Esophagus muscularis mucosa (tissue), 3 donors: ENCODE results near the gene CAMSAP2.

Source experiments
- EP300 ChIP-seq: sonication (generic); formaldehyde crosslinking; IDR thresholded peaks from one replicate; pipeline ENCODE4 v1.6.1; 2017; ENCODE audit warnings: antibody characterized with exemption
- TF ChIP-seq, protein P1 (sequence below), 3 experiments: fragments of 200-600 bp in 2 of 3; fragments of 450-650 bp in 1 of 3; sonication (generic) in 2 of 3; IDR thresholded peaks; one replicate each; pipeline ENCODE4 v1.5.1; 2017 to 2019; ENCODE audit warnings: antibody characterized with exemption in 3 of 3, mild to moderate bottlenecking in 2 of 3, moderate library complexity in 1 of 3

DNA sequence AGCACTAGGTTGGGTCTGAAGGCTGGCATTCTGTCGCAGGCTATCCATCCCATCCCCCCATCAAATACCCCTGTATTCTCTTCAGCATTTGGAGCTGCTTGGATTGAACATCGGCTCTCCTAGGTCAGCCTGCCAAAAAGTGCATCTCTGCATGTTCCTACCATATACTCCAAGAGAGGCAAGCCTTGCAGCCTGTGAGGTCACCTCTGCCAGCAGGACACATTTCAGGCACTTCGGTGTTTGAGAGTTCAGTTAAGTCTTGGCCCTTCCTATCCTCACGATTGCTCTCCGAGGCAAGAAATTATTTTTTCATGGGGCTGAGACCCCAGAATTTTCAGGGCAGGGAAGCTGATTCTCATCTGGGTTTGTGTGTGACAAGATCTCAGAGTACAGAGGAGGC lies 136.7 kb downstream of the CAMSAP2 start:
- TF ChIP-seq, protein P1, sequence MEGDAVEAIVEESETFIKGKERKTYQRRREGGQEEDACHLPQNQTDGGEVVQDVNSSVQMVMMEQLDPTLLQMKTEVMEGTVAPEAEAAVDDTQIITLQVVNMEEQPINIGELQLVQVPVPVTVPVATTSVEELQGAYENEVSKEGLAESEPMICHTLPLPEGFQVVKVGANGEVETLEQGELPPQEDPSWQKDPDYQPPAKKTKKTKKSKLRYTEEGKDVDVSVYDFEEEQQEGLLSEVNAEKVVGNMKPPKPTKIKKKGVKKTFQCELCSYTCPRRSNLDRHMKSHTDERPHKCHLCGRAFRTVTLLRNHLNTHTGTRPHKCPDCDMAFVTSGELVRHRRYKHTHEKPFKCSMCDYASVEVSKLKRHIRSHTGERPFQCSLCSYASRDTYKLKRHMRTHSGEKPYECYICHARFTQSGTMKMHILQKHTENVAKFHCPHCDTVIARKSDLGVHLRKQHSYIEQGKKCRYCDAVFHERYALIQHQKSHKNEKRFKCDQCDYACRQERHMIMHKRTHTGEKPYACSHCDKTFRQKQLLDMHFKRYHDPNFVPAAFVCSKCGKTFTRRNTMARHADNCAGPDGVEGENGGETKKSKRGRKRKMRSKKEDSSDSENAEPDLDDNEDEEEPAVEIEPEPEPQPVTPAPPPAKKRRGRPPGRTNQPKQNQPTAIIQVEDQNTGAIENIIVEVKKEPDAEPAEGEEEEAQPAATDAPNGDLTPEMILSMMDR (IDR thresholded peaks at IDR 0.05), result no peak
- TF ChIP-seq EP300, result no peak
